ENCODE data around the gene C16orf74. TPM values are rescaled to one million over a fixed set of nuclear protein-coding genes. Genes with fewer than 3 reads are reported as not detected.

C16orf74 gene
- total and polyA plus RNA-seq, 2 of the 8 experiments (the other 6 are each of a cell fraction or from before 2014, with no cell fraction given), result 7.3 to 9.3 TPM

GRCh38 chr16:85781695-85782370 is 30.9 kb upstream of the C16orf74 start:
- H3K23ac ChIP-seq (ENCODE audit: insufficient read length), result no peak overlapping the region
- H2BK120ac ChIP-seq (replicated peaks; ENCODE audit: low read depth, low read length), result no peak overlapping the region
- H2BK20ac ChIP-seq (ENCODE audit: low read length), result no peak overlapping the region
- 88% methylated on average over 16 of the region's 16 CpGs; no CpG with 5 or more reads in 1 of the 2 experiments for WGBS, 2 experiments (ENCODE audit: extremely low coverage in 1 of 2, insufficient coverage in 1 of 2, insufficient read length in 1 of 2, insufficient replicate concordance in 2 of 2, low coverage in 1 of 2, low lambda C conversion rate in 2 of 2, missing lambda C conversion rate in 1 of 2)
- ChIA-PET POLR2A (ENCODE audit: partially characterized antibody) (no interaction called here), CTCF (ENCODE audit: partially characterized antibody) (interaction anchor here (0.7 to 1.0 kb wide), 4 partner anchors 14 to 149 kb away, joined by 3 read pairs; no protein-coding TSS in a partner anchor)
- no peak overlapping the region for H4K91ac ChIP-seq (replicated peaks; ENCODE audit: insufficient read length, low read length)
- no peak for FAIRE-seq
- peaks cover 9% of the 10 kb centered on the region for H3K79me1 ChIP-seq (ENCODE audit: low read depth, low read length)
- H3K56ac ChIP-seq (replicated peaks; ENCODE audit: insufficient read length, low read depth, low read length), result no peak overlapping the region
- no peaks in the 10 kb centered on the region for H3K9me3 ChIP-seq (ENCODE audit: insufficient read depth in 2 of 2, low read depth in 1 of 2, low read length in 1 of 2)
- H3K4me2 ChIP-seq (ENCODE audit: insufficient read depth in 1 of 2, low read depth in 2 of 2, low read length in 2 of 2), result no peak overlapping the region
- H3K27me3 ChIP-seq (replicated peaks in 1 of 4; ENCODE audit: control insufficient read depth in 3 of 4, extremely low read depth in 1 of 4, insufficient read depth in 3 of 4, low read length in 3 of 4), result no peaks in the 10 kb centered on the region
- no peak overlapping the region for H2BK5ac ChIP-seq (ENCODE audit: low read depth, low read length)
- no peak overlapping the region for H2AFZ ChIP-seq (ENCODE audit: low read length)
- no peak overlapping the region for H3K18ac ChIP-seq (ENCODE audit: extremely low read depth, low read length)
- no peak overlapping the region for H3K9ac ChIP-seq (replicated peaks in 1 of 4; ENCODE audit: extremely low read depth in 1 of 4, low read depth in 3 of 4, low read length in 3 of 4)
- no peaks in the 10 kb centered on the region for H3K23me2 ChIP-seq (ENCODE audit: low read depth, low read length)
- TF ChIP-seq FOSL1 (IDR thresholded peaks at IDR 0.05; ENCODE audit: insufficient read depth, low read depth, low read length) (no peak), POU5F1 (IDR thresholded peaks at IDR 0.05; ENCODE audit: low read depth, low read length) (no peak), ASH2L (IDR thresholded peaks at IDR 0.05; ENCODE audit: low read length) (no peak), SIRT6 (IDR thresholded peaks at IDR 0.05; ENCODE audit: low read length) (no peak), ATF2 (IDR thresholded peaks at IDR 0.05; ENCODE audit: low read length) (no peak), CBX5 (IDR thresholded peaks at IDR 0.05; ENCODE audit: low read depth, low read length) (no peak), BCL11A (IDR thresholded peaks at IDR 0.05; ENCODE audit: low read depth in 2 of 2, low read length in 2 of 2) (no peak)
- H3K36me3 ChIP-seq (ENCODE audit: control insufficient read depth in 2 of 4, insufficient read depth in 4 of 4, low read length in 3 of 4), result peaks cover 17 to 51% (median 32%) of the 10 kb centered on the region in 4 experiments
- no peak overlapping the region for H3K27ac ChIP-seq (ENCODE audit: low read depth, low read length)
- no peak overlapping the region for H3K14ac ChIP-seq (ENCODE audit: insufficient read length)
- no peak overlapping the region for H2BK12ac ChIP-seq (ENCODE audit: low read depth, low read length)
- DNase-seq (ENCODE audit: low read depth in 1 of 2, low spot score in 2 of 2), result no peak
- H2BK15ac ChIP-seq (ENCODE audit: low read length), result no peak overlapping the region
- peaks cover 0 to 13% of the 10 kb centered on the region in 2 experiments; a peak in 1 of 4 replicates for H3K79me2 ChIP-seq (ENCODE audit: control insufficient read depth in 1 of 2, insufficient read depth in 2 of 2, low read length in 2 of 2)
- H4K5ac ChIP-seq (ENCODE audit: insufficient read length, low read depth, low read length), result no peak overlapping the region
- H3K4me3 ChIP-seq (ENCODE audit: extremely low read depth in 1 of 4, insufficient read depth in 2 of 4, low read depth in 3 of 4, low read length in 4 of 4), result no peak overlapping the region
- H3K4me1 ChIP-seq (replicated peaks in 1 of 4; ENCODE audit: control insufficient read depth in 3 of 4, insufficient read depth in 4 of 4, low read length in 3 of 4), result no peaks in the 10 kb centered on the region
- no peak overlapping the region for H4K8ac ChIP-seq (ENCODE audit: extremely low read depth, insufficient read depth, low read length)
- H4K20me1 ChIP-seq (replicated peaks in 1 of 2; ENCODE audit: control insufficient read depth in 1 of 2, insufficient read depth in 2 of 2, low read length in 2 of 2), result peaks cover 8 to 10% of the 10 kb centered on the region in 2 experiments
- no peak overlapping the region for H2AK5ac ChIP-seq (ENCODE audit: low read depth, low read length)
- no peak overlapping the region for H3K4ac ChIP-seq (replicated peaks; ENCODE audit: insufficient read length, low read depth, low read length)
